Measurements from ENCODE around the gene GPS1.

GPS1 gene

DNA sequence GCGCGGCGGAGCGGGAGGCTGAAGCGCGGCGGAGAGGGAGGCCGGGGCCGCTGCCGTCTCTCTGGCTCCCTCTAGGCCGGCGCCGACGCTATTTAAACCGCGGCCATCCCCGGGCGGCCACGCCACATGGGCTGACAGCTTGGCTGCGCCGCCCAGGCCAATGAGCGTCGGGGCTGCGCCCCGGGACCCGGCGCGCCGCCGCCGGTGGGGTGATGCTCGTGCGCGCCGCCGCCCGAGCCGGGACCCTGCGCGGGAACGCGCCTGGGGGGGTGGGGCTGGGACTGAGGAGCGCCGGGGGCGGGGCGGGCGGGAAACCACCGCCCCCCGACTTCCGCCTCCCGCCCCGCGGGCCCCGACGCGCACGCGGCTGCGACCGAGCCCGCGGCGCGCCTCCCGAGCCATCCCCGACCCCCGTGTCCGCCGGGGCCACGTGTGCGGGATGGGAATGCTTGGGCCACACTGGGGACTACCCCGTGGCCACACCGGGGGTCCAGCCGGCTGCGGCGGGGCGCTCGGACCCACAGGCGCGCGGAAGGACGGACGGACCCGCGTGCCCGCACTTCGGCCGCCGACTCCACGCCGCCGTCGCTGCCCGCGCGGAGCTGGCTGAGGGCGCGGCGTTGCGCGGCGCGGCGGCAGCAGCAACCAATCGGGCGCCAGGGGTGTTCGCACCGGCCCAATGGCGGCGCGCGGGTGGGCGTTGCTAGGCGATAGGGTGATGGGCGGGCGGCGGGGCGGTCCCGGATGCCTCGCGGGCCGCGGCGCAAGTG, 46.7 kb downstream of the GPS1 start, which contains the start of gene FASN (continued):
- TF ChIP-seq ISL1 (CRISPR knock-in tag; IDR thresholded peaks at IDR 0.05) (no peak), ZNF565 (CRISPR knock-in tag; conservative IDR thresholded peaks at IDR 0.05; ENCODE audit: low read depth) (0 out of 2 replicates have a peak, but pooled peaks have one; percentile 42), ZFP30 (CRISPR knock-in tag; IDR thresholded peaks at IDR 0.05) (no peak), ZNF70 (CRISPR knock-in tag; IDR thresholded peaks at IDR 0.05) (peak; percentile 46; the same call in 1 of the 2 replicates), PPARA (CRISPR knock-in tag; IDR thresholded peaks at IDR 0.05; ENCODE audit: borderline replicate concordance) (peak; percentile 74; the same call in 1 of the 2 replicates), SNAI2 (CRISPR knock-in tag; IDR thresholded peaks at IDR 0.05) (no peak), ARNTL (CRISPR knock-in tag; IDR thresholded peaks at IDR 0.05; ENCODE audit: borderline replicate concordance, low read depth) (no peak), TOX (CRISPR knock-in tag; IDR thresholded peaks at IDR 0.05; ENCODE audit: borderline replicate concordance) (no peak), ZC3H10 (CRISPR knock-in tag; IDR thresholded peaks at IDR 0.05) (0 out of 2 replicates have a peak, but pooled peaks have one; percentile 37), TCF4 (CRISPR knock-in tag; IDR thresholded peaks at IDR 0.05; ENCODE audit: borderline replicate concordance) (no peak), ZFP3 (CRISPR knock-in tag; IDR thresholded peaks at IDR 0.05) (0 out of 2 replicates have a peak, but pooled peaks have one; percentile 34), ZNF8 (CRISPR knock-in tag; IDR thresholded peaks at IDR 0.05) (no peak)
- TF ChIP-seq, protein P1, sequence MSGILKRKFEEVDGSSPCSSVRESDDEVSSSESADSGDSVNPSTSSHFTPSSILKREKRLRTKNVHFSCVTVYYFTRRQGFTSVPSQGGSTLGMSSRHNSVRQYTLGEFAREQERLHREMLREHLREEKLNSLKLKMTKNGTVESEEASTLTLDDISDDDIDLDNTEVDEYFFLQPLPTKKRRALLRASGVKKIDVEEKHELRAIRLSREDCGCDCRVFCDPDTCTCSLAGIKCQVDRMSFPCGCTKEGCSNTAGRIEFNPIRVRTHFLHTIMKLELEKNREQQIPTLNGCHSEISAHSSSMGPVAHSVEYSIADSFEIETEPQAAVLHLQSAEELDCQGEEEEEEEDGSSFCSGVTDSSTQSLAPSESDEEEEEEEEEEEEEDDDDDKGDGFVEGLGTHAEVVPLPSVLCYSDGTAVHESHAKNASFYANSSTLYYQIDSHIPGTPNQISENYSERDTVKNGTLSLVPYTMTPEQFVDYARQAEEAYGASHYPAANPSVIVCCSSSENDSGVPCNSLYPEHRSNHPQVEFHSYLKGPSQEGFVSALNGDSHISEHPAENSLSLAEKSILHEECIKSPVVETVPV (CRISPR knock-in tag; IDR thresholded peaks at IDR 0.05): no peak
- TF ChIP-seq, protein P2, sequence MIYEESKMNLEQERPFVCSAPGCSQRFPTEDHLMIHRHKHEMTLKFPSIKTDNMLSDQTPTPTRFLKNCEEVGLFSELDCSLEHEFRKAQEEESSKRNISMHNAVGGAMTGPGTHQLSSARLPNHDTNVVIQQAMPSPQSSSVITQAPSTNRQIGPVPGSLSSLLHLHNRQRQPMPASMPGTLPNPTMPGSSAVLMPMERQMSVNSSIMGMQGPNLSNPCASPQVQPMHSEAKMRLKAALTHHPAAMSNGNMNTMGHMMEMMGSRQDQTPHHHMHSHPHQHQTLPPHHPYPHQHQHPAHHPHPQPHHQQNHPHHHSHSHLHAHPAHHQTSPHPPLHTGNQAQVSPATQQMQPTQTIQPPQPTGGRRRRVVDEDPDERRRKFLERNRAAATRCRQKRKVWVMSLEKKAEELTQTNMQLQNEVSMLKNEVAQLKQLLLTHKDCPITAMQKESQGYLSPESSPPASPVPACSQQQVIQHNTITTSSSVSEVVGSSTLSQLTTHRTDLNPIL (CRISPR knock-in tag; IDR thresholded peaks at IDR 0.05; ENCODE audit: low read depth): no peak

DNA sequence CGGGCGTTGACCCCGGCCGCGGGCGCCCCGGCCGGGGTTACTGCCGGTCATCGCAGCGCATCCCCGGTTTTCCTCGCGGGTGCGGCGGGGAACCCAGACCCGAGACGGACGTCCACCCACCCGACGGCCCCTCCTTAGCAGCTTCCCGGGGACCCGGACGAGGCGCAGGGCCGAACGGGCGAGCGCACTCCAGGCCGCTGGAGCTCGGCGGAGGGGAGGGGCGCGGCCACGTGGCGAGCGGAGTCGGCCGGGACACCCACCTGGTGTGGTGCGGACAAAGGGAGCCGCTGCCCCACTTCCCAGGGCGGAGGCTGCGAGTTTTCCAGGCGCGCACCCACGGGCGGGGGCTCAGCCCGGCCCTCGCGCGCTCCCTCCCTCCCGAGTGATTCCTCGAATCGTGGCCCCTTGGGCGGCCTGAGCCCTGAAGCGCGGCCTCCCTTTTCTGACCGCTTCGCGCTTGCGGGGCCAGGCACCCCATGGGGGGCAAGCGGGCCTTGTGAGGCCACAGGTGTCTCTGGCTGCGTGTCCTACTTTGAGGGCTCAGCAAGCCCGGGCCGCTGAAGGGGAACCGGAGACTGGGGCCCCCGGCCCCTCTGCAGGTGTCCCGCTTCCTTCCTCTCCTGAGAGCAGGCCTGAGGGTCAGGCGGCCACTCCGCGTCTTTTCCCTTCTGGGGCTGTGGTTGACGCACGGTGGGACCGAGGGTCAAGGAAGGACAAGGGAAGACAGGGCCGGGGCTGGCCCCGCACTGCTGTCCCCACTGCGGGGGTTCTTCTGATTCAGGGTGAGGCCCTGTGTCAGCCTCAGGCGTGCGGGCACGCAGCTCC, 47.5 kb downstream of the GPS1 start:
- TF ChIP-seq BACH2 (CRISPR knock-in tag; IDR thresholded peaks at IDR 0.05; ENCODE audit: borderline replicate concordance) (no peak), ZFP3 (CRISPR knock-in tag; IDR thresholded peaks at IDR 0.05) (peak; percentile 34; the same call in 1 of the 2 replicates), ZNF70 (CRISPR knock-in tag; IDR thresholded peaks at IDR 0.05) (no peak), GLIS3 (CRISPR knock-in tag; IDR thresholded peaks at IDR 0.05) (0 out of 2 replicates have a peak, but pooled peaks have one; percentile 17), ZNF565 (CRISPR knock-in tag; conservative IDR thresholded peaks at IDR 0.05; ENCODE audit: low read depth) (no peak), ESRRG (CRISPR knock-in tag; IDR thresholded peaks at IDR 0.05) (no peak), CSDC2 (CRISPR knock-in tag; IDR thresholded peaks at IDR 0.05) (peak; percentile 60; the same call in 1 of the 2 replicates), SNAI2 (CRISPR knock-in tag; IDR thresholded peaks at IDR 0.05) (no peak; the same call in 1 of the 2 replicates), ZC3H10 (CRISPR knock-in tag; IDR thresholded peaks at IDR 0.05) (no peak), PPARA (CRISPR knock-in tag; IDR thresholded peaks at IDR 0.05; ENCODE audit: borderline replicate concordance) (no peak), TCF4 (CRISPR knock-in tag; IDR thresholded peaks at IDR 0.05; ENCODE audit: borderline replicate concordance) (no peak), ISL1 (CRISPR knock-in tag; IDR thresholded peaks at IDR 0.05) (no peak), ZFP30 (CRISPR knock-in tag; IDR thresholded peaks at IDR 0.05) (no peak), RARB (CRISPR knock-in tag; IDR thresholded peaks at IDR 0.05) (no peak), OSR1 (CRISPR knock-in tag; IDR thresholded peaks at IDR 0.05) (no peak), ARNTL (CRISPR knock-in tag; IDR thresholded peaks at IDR 0.05; ENCODE audit: borderline replicate concordance, low read depth) (no peak), ZNF8 (CRISPR knock-in tag; IDR thresholded peaks at IDR 0.05) (no peak), TOX (CRISPR knock-in tag; IDR thresholded peaks at IDR 0.05; ENCODE audit: borderline replicate concordance) (no peak)
- TF ChIP-seq, protein P1 (CRISPR knock-in tag; IDR thresholded peaks at IDR 0.05): no peak
- TF ChIP-seq, protein P3, sequence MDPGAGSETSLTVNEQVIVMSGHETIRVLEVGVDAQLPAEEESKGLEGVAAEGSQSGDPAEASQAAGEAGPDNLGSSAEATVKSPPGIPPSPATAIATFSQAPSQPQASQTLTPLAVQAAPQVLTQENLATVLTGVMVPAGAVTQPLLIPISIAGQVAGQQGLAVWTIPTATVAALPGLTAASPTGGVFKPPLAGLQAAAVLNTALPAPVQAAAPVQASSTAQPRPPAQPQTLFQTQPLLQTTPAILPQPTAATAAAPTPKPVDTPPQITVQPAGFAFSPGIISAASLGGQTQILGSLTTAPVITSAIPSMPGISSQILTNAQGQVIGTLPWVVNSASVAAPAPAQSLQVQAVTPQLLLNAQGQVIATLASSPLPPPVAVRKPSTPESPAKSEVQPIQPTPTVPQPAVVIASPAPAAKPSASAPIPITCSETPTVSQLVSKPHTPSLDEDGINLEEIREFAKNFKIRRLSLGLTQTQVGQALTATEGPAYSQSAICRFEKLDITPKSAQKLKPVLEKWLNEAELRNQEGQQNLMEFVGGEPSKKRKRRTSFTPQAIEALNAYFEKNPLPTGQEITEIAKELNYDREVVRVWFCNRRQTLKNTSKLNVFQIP (CRISPR knock-in tag; IDR thresholded peaks at IDR 0.05; ENCODE audit: borderline replicate concordance, low read depth): peak; percentile 50; the same call in 1 of the 2 replicates
- TF ChIP-seq, protein P4, sequence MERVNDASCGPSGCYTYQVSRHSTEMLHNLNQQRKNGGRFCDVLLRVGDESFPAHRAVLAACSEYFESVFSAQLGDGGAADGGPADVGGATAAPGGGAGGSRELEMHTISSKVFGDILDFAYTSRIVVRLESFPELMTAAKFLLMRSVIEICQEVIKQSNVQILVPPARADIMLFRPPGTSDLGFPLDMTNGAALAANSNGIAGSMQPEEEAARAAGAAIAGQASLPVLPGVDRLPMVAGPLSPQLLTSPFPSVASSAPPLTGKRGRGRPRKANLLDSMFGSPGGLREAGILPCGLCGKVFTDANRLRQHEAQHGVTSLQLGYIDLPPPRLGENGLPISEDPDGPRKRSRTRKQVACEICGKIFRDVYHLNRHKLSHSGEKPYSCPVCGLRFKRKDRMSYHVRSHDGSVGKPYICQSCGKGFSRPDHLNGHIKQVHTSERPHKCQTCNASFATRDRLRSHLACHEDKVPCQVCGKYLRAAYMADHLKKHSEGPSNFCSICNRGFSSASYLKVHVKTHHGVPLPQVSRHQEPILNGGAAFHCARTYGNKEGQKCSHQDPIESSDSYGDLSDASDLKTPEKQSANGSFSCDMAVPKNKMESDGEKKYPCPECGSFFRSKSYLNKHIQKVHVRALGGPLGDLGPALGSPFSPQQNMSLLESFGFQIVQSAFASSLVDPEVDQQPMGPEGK (CRISPR knock-in tag; IDR thresholded peaks at IDR 0.05; ENCODE audit: borderline replicate concordance): no peak
- TF ChIP-seq, protein P2 (CRISPR knock-in tag; IDR thresholded peaks at IDR 0.05; ENCODE audit: low read depth): no peak
- TF ChIP-seq, protein P5, sequence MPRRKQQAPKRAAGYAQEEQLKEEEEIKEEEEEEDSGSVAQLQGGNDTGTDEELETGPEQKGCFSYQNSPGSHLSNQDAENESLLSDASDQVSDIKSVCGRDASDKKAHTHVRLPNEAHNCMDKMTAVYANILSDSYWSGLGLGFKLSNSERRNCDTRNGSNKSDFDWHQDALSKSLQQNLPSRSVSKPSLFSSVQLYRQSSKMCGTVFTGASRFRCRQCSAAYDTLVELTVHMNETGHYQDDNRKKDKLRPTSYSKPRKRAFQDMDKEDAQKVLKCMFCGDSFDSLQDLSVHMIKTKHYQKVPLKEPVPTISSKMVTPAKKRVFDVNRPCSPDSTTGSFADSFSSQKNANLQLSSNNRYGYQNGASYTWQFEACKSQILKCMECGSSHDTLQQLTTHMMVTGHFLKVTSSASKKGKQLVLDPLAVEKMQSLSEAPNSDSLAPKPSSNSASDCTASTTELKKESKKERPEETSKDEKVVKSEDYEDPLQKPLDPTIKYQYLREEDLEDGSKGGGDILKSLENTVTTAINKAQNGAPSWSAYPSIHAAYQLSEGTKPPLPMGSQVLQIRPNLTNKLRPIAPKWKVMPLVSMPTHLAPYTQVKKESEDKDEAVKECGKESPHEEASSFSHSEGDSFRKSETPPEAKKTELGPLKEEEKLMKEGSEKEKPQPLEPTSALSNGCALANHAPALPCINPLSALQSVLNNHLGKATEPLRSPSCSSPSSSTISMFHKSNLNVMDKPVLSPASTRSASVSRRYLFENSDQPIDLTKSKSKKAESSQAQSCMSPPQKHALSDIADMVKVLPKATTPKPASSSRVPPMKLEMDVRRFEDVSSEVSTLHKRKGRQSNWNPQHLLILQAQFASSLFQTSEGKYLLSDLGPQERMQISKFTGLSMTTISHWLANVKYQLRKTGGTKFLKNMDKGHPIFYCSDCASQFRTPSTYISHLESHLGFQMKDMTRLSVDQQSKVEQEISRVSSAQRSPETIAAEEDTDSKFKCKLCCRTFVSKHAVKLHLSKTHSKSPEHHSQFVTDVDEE (CRISPR knock-in tag; IDR thresholded peaks at IDR 0.05): no peak
- ATAC-seq: peak; percentile 19
